Epithelial cell of esophagus (primary cell): ENCODE measurements around the gene PTPRN2.

Source experiments
- DNase-seq: peaks from one replicate; pipeline ENCODE4 v3.0.0; 2010; ENCODE audit warnings: low read depth
- H3K4me3 ChIP-seq: 2 replicates; pipeline ENCODE4 v1.5.1; 2011; ENCODE audit warnings: mild to moderate bottlenecking, low read length, control low read depth
- TF ChIP-seq, protein P1 (sequence below): IDR thresholded peaks from 2 replicates; pipeline ENCODE4 v1.5.1; 2011; ENCODE audit warnings: low read depth, mild to moderate bottlenecking, low read length, control low read depth, inconsistent platforms; ENCODE audit not compliant: insufficient read depth; ENCODE audit errors: missing control alignments

Gene PTPRN2

DNA sequence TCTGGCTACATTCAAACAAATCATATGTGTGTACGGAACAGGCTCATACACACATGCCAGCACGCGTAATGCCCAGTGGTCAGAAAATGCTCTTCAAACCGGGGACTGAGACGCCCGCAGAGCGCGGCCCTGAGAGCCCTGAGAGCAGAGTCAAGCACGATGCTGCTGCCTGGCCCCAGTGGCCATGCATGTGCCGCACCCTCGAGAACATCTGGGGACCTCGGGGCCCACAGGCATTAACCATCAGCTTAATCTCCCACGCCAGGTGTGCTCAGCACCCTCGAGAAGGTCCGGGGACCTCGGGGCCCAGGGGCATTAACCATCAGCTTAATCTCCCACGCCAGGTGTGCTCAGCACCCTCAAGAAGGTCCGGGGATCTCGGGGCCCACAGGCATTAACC, 163.1 kb downstream of the PTPRN2 start:
- DNase-seq, result no peak
- TF ChIP-seq, protein P1, sequence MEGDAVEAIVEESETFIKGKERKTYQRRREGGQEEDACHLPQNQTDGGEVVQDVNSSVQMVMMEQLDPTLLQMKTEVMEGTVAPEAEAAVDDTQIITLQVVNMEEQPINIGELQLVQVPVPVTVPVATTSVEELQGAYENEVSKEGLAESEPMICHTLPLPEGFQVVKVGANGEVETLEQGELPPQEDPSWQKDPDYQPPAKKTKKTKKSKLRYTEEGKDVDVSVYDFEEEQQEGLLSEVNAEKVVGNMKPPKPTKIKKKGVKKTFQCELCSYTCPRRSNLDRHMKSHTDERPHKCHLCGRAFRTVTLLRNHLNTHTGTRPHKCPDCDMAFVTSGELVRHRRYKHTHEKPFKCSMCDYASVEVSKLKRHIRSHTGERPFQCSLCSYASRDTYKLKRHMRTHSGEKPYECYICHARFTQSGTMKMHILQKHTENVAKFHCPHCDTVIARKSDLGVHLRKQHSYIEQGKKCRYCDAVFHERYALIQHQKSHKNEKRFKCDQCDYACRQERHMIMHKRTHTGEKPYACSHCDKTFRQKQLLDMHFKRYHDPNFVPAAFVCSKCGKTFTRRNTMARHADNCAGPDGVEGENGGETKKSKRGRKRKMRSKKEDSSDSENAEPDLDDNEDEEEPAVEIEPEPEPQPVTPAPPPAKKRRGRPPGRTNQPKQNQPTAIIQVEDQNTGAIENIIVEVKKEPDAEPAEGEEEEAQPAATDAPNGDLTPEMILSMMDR, result no peak
- no peak overlapping the region for H3K4me3 ChIP-seq

DNA sequence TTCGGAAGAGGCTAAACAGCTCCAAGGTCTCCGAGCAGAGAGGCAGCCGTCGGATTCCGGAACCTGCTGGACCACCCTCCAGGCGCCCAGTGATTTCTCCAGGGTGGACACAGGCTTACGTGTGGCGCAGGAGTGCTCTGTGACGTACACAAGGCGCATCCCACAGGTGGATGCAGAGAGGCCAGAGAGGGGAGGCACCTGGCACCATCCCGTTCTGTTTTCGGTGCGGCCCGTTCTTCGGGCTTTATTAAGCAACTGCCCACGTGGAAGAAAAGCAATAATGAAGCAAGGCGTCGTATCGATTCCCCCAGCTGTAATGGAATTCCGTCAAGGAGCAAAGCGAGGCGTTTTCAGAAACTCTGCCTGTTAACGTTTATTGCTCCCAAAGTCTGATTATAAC, 163.6 kb downstream of the PTPRN2 start:
- TF ChIP-seq, protein P1, result no peak
- DNase-seq, result no peak

DNA sequence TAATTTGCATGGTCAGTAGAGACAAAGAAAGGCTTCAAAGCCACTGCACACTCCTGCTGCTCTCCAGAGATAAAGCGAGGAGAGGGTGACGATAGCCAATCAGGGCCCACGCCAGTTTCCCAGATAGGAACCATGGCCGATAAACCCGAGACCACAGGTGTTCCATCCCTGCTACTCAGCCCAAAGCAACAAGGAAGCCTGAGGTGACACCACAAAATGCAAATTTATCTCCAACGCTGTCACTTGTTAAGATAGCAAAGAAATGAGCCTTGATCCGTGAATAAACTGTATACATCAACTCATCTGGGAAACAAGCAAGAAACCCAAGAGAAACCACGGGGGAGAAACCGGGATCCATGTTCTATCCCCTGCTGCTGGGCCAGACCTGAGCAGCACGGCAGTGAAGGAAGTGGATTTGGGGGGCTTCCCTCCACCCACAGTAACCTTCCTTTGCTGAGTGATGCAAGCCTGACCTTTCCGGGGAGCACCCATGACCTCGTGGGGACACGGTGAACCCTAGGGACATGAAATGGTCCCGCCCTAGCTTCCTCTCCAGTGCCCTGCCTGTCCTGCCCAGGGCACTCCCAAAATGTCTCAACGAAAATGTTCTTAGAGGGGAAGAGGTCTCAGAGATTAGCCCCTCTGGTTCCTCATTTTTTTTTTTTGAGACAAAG, 164.6 kb downstream of the PTPRN2 start:
- TF ChIP-seq, protein P1, result no peak
- no peak for DNase-seq
- no peak overlapping the region for H3K4me3 ChIP-seq

More for the DNA sequence above, 163.6 kb downstream of the PTPRN2 start:
- H3K4me3 ChIP-seq, result no peak overlapping the region

DNA sequence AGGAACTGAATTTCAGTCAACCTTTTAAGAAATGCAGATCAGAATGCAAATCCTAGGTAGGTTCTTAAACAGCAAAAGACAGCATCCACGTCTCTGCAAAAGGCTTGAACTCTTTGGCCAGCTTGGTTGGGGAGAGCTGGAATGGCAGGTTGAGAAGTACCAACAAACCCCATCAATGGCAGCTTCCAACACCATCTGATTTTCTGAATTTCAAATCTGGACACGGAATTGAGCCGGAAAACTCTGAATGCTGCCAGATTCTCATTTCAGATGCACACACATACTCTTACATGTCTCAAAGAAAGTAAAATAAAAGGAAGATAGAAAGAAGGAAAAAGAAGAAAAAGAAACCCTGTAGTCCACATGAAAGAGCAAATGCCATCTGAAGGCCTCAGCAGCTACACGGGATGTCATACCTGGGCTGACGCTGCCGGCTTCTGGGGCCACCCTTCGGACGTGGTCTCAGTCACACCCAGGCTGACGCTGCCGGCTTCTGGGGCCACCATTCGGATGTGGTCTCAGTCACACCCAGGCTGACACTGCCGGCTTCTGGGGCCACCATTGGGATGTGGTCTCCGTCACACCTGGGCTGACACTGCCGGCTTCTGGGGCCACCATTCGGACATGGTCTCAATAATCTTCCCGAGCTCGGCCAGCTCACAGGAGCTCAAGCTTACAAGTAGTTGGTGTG, 165.3 kb downstream of the PTPRN2 start:
- no peak overlapping the region for H3K4me3 ChIP-seq
- no peak for DNase-seq
- TF ChIP-seq, protein P1, result no peak

DNA sequence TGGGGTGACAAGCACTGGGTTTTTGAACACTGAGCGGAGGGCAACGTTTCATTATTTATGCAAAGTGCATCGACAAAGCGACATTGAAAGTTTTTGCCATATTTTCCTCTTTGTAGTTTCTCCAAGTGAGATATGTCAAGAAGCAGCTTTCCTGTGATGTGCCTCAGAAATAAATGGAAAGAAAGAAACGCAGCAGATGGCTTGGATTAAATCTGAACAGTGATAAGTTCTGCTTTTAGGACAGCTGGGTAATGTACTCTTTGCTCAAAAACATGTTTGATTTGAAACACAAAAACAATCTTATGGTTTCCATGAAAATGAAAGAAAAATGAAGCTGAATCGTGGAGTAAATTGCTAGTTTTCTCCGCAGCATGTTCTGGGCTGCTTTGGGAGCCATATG, 166.3 kb downstream of the PTPRN2 start:
- H3K4me3 ChIP-seq, result no peak overlapping the region
- DNase-seq, result no peak
- TF ChIP-seq, protein P1, result no peak

DNA sequence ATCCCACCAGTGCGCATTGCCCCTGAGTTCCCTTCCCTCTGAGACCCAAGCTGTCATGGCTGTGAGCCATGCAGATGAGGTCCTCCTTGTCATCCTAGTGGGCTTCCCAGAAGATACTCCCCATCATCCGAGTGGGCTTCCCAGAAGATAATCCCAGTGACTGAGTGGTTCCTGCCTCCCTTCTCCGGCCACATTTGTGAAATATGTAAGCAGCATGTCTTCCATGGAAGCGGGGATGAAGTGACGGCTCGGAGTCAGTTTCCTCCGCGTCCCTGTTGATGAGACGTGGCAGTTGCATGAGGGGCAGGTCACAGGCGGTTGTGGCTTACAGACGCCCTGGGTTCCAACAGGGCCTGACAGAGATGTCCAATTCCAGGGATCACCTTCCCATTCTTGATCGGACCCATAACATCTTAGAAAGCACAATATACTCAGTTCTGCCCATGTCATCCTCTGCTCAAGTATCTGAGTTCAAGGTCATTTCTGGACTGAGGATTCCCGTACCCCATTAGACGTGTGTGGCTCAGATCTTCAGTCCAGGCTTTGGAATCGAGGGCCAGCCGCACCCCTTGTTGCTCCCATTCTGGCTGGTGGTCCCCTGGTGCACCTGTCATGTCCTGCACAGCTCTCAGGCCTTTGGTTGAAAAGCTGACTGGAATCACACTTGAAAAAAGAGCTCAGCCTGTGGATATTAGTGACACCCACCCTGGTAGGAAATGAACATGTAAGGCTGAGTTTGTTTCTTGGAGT, 166.9 kb downstream of the PTPRN2 start:
- TF ChIP-seq, protein P1, result no peak
- no peak overlapping the region for H3K4me3 ChIP-seq
- no peak for DNase-seq
